Mucosa of descending colon (tissue), 3 donors: ENCODE data around the gene WNK2. TPM values are rescaled to one million over a fixed set of nuclear protein-coding genes. Genes with fewer than 3 reads are reported as not detected.

Experiments used
- ATAC-seq: fragments of 200-7000 bp; cut with Tn5 transposase; one replicate; pipeline ENCODE4 v1.9.1; 2020; ENCODE audit warnings: mild to moderate bottlenecking, moderate library complexity
- DNase-seq, 3 donors: peaks; one replicate each; pipeline ENCODE4 v3.0.0-alpha.2; 2020
- H3K36me3 ChIP-seq: fragments of 200-600 bp; one replicate; pipeline ENCODE4 v1.8.0; 2021; ENCODE audit warnings: low read depth, mild to moderate bottlenecking
- H3K4me1 ChIP-seq: fragments of 200-600 bp; one replicate; pipeline ENCODE4 v1.8.0; 2021; ENCODE audit warnings: low read depth, mild to moderate bottlenecking
- H3K4me3 ChIP-seq: fragments of 200-600 bp; one replicate; pipeline ENCODE4 v1.8.0; 2021; ENCODE audit warnings: mild to moderate bottlenecking
- H3K9me3 ChIP-seq: fragments of 200-600 bp; one replicate; pipeline ENCODE4 v1.8.0; 2021; ENCODE audit warnings: mild to moderate bottlenecking
- intact Hi-C, 2 donors: fragments of 100-400 bp; cut with DNase I in 1 of 2; cut with micrococcal nuclease in 1 of 2; formaldehyde crosslinking; loops; one replicate each; pipeline versions ENCODE4 v1.11.0 to v1.11.1; 2022; cut with DNase I, micrococcal nuclease
- total RNA-seq, 3 donors: library from RNA; stranded (reverse); fragmentation: NEBNext Ultra II Directional in 2 of 3; extraction: Animal tissue kit (Norgen Biotek cat#: 25700) in 2 of 3; gene quantifications; one replicate each; pipeline versions ENCODE4 v1.2.1 to v1.2.4, GENCODE V29; 2021 to 2023
- TF ChIP-seq, protein P1 (sequence below): fragments of 200-600 bp; IDR thresholded peaks from one replicate; pipeline ENCODE4 v1.8.0; 2022; ENCODE audit warnings: antibody characterized with exemption, mild to moderate bottlenecking
- donor health status: DM: no; HTN: no; CAD: no; lungs with moderate emphysema.
- donor health status: DM: no; HTN: no; CAD: no.
- donor health status: DM: no; HTN: yes; CAD: no.

The WNK2 gene
- total RNA-seq, 3 donors from 2014 or later = 175 to 276 (median 201) TPM

DNA sequence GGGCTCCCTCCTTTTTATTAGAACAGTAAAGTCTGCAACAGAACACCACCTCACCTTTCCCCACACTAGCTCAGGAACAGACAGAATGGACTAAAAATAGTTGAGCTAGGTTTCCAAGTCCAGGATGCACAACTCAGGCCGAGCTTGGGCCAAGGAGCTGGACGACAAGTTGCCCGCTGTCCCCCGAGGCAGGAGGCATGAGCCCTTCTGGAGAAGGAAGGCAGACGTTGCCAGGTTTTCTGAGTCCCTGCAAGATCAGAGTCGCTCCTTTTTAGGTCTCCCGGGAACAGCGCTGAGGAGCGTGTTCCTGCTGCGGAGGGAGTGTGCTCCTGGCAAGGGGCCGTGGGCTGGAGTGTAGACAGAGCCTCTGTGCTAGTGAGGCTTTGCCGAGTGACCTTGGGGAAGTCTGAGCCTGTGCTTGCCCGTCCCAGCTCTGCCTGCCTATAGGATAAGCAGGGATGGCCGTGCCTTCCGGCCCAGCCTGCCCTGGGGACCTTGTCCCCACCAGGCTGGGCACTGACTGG, 121.6 kb downstream of the WNK2 start:
- H3K9me3 ChIP-seq = no peaks in the 10 kb centered on the region
- H3K36me3 ChIP-seq = no peaks in the 10 kb centered on the region
- H3K4me1 ChIP-seq = peaks cover 3% of the 10 kb centered on the region
- TF ChIP-seq, protein P1, sequence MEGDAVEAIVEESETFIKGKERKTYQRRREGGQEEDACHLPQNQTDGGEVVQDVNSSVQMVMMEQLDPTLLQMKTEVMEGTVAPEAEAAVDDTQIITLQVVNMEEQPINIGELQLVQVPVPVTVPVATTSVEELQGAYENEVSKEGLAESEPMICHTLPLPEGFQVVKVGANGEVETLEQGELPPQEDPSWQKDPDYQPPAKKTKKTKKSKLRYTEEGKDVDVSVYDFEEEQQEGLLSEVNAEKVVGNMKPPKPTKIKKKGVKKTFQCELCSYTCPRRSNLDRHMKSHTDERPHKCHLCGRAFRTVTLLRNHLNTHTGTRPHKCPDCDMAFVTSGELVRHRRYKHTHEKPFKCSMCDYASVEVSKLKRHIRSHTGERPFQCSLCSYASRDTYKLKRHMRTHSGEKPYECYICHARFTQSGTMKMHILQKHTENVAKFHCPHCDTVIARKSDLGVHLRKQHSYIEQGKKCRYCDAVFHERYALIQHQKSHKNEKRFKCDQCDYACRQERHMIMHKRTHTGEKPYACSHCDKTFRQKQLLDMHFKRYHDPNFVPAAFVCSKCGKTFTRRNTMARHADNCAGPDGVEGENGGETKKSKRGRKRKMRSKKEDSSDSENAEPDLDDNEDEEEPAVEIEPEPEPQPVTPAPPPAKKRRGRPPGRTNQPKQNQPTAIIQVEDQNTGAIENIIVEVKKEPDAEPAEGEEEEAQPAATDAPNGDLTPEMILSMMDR = no peak
- intact Hi-C loops = loop anchor here (10.0 kb wide), 2 partner anchors 141 to 151 kb away; no protein-coding TSS in a partner anchor
- ATAC-seq (no peak), DNase-seq (peak in 1 of 3 donors; percentile 17)
- H3K4me3 ChIP-seq = no peak overlapping the region

DNA sequence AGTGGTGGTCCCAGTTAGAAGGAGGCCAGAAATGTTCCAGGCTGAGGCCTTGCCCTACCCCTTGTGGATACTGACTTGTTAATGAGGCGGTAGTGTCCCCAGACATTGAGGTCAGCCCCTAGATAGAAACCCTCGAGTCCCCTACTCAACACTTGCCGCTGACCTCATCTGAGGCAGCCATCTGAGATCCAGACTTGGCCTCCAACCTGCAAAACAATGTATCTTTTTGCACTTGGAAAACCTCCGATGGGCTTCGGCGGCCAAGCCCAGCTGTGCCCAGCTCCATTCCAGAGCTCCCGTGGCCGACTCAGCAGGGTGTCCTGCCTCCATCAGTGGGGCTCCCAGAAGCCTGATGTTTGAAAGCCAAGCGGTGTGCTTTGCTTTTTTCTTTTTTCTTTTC, 122.1 kb downstream of the WNK2 start:
- no peak overlapping the region for H3K4me3 ChIP-seq
- intact Hi-C loops = loop anchor here (10.0 kb wide), 2 partner anchors 141 to 151 kb away; no protein-coding TSS in a partner anchor
- H3K9me3 ChIP-seq = no peaks in the 10 kb centered on the region
- no peak for DNase-seq
- no peak for ATAC-seq
- H3K36me3 ChIP-seq = no peaks in the 10 kb centered on the region
- TF ChIP-seq, protein P1 = no peak
- no peaks in the 10 kb centered on the region for H3K4me1 ChIP-seq

DNA sequence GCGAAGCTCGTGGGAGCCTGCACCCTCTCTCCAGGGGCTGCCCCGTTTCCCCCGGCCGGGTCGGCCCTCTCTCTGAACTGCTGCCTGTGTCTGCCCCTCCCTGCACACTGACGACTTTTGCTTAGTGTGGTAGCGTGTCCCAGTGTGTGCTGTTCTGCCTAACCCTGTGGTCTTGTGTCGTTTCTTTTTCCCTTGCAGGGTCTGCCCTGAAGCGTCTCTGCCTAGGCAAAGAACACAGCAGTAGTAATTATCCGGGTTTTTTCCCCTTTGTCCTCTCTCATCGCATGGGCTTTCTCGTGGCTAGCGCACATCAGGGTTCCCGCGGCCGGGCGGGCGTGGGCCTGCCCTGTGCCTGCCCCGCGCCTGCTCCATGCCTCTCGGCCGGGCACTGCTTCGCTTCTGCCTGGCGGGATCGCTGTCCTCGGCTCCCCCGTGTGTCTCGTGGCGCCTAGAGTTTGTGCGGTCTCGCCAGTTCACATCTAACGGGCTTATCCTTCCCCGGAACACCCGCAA, 122.7 kb downstream of the WNK2 start:
- peak in 1 of 3 donors; percentile 16 for DNase-seq
- intact Hi-C loops = loop anchor here (10.0 kb wide), 2 partner anchors 142 to 152 kb away; no protein-coding TSS in a partner anchor
- Histone ChIP-seq H3K4me3 (no peak overlapping the region), H3K9me3 (no peaks in the 10 kb centered on the region), H3K4me1 (no peaks in the 10 kb centered on the region), H3K36me3 (no peaks in the 10 kb centered on the region)
- ATAC-seq = no peak
- TF ChIP-seq, protein P1 = no peak

DNA sequence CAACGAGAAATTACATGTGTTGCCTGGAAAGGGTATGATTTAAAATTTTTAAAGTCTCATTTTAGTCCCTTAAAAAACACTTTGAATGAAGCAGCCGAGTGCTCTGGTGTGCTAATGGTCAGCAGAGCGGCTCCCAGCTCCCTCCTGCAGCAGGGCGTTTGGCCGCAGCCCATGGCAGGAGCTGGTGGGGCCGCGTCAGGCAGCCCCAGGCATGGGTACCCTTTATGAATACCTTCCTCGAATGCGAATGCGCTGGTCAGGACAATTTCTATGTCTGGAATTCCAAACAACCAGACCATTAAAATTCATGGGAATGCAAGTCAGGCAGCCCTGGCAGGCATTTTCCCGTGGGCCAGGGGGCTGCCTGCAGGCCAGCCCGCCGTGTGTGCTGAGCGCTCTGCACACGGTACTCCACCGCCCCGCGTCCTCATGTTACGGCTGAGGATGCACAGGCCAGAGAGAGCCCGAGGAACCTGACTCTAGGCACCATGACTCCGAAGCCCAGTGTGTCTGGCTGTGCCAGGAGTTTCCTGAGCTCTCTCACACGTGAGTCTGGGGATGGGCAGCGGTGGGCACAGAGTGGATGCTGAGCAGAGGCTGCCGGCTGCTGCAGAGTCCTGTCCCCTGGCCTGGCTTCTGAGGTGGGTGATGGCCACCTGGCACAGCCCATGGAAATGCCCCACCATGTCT, 123.7 kb downstream of the WNK2 start:
- Histone ChIP-seq H3K4me3 (no peak overlapping the region), H3K4me1 (peaks cover 8% of the 10 kb centered on the region), H3K9me3 (no peaks in the 10 kb centered on the region), H3K36me3 (no peaks in the 10 kb centered on the region)
- DNase-seq (peak in 1 of 3 donors; percentile 17), ATAC-seq (no peak)
- intact Hi-C loops = loop anchor here (10.0 kb wide), 2 partner anchors 143 to 153 kb away; no protein-coding TSS in a partner anchor
- TF ChIP-seq, protein P1 = no peak

DNA sequence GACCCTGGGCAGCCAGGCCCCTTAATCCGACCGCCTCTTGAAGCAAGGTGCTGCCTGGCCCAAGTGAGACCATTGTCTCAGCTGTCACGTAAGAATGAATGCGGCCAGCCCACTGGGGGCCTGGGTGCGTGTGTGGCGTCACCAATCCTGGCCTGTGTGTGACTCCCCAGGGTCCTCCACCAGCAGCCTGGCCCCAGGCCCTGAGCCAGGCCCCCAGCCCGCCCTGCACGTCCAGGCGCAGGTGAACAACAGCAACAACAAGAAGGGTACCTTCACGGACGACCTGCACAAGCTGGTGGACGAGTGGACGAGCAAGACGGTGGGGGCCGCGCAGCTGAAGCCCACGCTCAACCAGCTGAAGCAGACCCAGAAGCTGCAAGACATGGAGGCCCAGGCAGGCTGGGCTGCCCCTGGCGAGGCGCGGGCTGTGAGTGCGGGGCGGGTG, 124.2 kb downstream of the WNK2 start:
- Histone ChIP-seq H3K9me3 (no peaks in the 10 kb centered on the region), H3K4me3 (no peak overlapping the region), H3K36me3 (no peaks in the 10 kb centered on the region), H3K4me1 (peaks cover 12% of the 10 kb centered on the region)
- ATAC-seq = no peak
- DNase-seq = peak in 1 of 3 donors; percentile 21
- intact Hi-C loops = loop anchor here (10.0 kb wide), 2 partner anchors 143 to 153 kb away; no protein-coding TSS in a partner anchor
- TF ChIP-seq, protein P1 = no peak
